HG03139 (cell line): ENCODE results near the gene PHYHD1.
"Not testable (repeated sequence)": the region's sequence is repeated elsewhere in the genome, so short reads cannot be mapped to it uniquely, and the experiment has no call there.

Experiments
- ATAC-seq: cut with Tn5 transposase; IDR thresholded peaks from one replicate; pipeline ENCODE4 v1.9.1; 2021; ENCODE audit not compliant: unreplicated experiment

The PHYHD1 gene

GRCh38 chr9:128961403-128961802, 40.6 kb downstream of the PHYHD1 start:
- not testable (repeated sequence) for ATAC-seq

GRCh38 chr9:128969491-128969890, 48.7 kb downstream of the PHYHD1 start:
- no peak for ATAC-seq

DNA sequence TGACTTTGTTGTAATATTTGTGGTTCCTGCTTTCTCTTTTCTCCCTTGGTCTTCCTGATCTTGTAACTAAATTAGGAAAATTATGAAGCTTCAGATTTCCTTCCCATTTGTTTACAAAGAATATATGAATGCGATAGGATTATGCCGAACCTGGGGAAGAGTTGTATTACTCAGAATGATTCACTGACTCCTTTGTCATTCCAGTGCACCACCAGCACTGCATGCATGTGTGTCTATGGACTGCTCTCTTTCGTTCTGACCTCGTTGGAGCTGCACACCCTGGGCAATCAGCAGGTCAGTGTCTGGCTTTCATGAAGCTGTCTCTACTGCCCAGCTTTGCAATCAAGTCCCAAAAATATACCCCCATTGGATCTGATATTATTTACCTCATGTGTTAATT, 52.2 kb downstream of the PHYHD1 start:
- ATAC-seq = no peak

DNA sequence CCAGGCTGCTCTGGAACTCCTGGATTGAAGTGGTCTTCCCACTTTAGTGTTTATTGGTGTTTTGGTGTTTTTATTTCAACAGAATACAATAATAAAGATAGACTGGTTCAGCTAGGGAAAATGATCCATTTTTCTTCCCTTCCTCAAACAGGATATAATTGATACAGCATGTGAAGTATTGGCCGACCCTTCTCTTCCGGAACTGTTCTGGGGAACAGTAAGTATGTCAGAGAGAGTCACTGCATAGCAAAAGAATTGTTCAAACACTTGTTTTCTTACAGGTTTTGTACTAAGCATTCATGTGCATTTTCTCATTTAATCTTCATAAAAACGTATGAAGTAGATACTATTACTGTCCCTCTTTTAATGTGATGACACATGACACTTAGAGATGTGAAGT, 58.3 kb downstream of the PHYHD1 start:
- ATAC-seq = no peak

DNA sequence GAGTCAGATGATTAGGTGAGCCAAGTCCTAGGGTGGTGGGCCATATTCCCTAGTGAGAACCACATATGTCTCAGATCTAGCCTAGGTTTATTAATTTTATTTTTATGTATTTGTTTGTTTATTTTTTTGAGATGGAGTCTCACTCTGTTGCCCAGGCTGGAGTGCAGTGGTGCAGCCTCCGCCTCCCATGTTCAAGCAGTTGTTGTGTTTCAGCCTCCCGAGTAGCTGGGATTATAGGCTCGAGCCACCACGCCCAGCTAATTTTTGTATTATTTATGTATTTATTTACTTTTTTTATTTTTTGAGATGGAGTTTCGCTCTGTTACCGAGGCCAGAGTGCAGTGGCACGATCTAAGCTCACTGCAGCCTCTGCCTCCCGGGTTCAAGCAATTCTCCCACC, 62.8 kb downstream of the PHYHD1 start:
- no peak for ATAC-seq

DNA sequence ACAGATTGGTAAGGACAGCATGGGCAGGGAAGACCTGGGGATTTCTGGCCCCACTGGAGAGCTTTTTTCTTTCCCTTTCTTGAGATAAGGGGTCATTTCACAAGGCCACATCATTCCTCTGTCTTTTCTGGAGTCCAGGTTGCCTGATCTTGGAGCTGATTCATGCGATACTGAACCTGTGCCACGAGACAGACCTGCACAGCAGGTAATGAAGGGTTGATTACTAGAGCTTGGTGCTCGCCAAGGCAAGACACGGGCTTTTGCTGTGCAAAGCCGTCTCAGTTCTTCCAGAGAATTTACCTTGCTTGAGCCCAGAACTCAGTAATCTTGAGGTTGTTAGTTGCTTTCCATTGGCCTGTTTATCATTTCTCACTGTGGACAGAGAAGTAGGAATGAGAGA, 65.9 kb downstream of the PHYHD1 start:
- no peak for ATAC-seq

DNA sequence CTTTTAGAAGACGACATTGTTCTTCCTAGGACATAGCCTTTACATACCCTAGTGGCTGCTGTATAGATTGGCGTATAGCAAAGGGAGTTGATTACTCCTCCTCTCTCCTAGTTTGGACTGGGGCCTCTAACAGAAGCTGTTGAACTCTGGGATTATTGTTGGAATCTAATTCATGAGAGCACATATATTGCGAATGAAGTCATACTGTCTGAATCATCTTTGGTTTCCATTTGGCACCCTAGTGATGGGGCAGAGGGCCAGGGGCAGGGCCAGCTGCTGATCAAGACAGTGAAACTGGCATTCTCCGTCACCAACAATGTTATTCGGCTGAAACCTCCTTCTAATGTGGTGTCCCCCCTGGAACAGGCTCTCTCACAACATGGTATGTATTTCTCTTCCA, 67.0 kb downstream of the PHYHD1 start:
- no peak for ATAC-seq
